Liver (tissue), 9 donors: ENCODE results near the gene FUT7. TPM values are rescaled to one million over a fixed set of nuclear protein-coding genes. Genes with fewer than 3 reads are reported as not detected.
A peak's percentile ranks its signal among the peaks of the same experiment; 100 is the strongest.

ENCODE experiments used
- DNase-seq: peaks from one replicate; pipeline ENCODE4 v3.0.0-alpha.2; 2017; ENCODE audit warnings: low spot score
- H3K27ac ChIP-seq, 2 donors: one replicate each; pipeline ENCODE4 v1.7.0; 2013; ENCODE audit warnings: inconsistent platforms in 2 of 2, low read length in 2 of 2, control low read depth in 1 of 2, low read depth in 1 of 2, mild to moderate bottlenecking in 1 of 2
- H3K27me3 ChIP-seq, 4 donors: one replicate each; pipeline versions ENCODE4 v1.6.1 to v1.7.0; 2013; ENCODE audit warnings: low read length in 3 of 4, inconsistent platforms in 1 of 4, mild to moderate bottlenecking in 1 of 4, moderate library complexity in 1 of 4; ENCODE audit not compliant: control insufficient read depth in 4 of 4, insufficient read depth in 4 of 4
- H3K36me3 ChIP-seq, 4 donors: one replicate each; pipeline versions ENCODE4 v1.6.1 to v1.7.0; 2013; ENCODE audit warnings: low read length in 3 of 4, mild to moderate bottlenecking in 3 of 4, low read depth in 1 of 4, moderate library complexity in 1 of 4; ENCODE audit not compliant: control insufficient read depth in 4 of 4, insufficient read depth in 3 of 4
- H3K4me1 ChIP-seq, 4 donors: one replicate each; pipeline versions ENCODE4 v1.6.1 to v1.7.0; 2013; ENCODE audit warnings: low read length in 3 of 4, mild to moderate bottlenecking in 3 of 4, moderate library complexity in 1 of 4; ENCODE audit not compliant: control insufficient read depth in 4 of 4, insufficient read depth in 4 of 4
- H3K4me3 ChIP-seq, 3 donors: one replicate each; pipeline versions ENCODE4 v1.6.1 to v1.7.0; 2013; ENCODE audit warnings: low read length in 3 of 3, control low read depth in 1 of 3, low read depth in 1 of 3, mild to moderate bottlenecking in 1 of 3
- H3K9ac ChIP-seq, 2 donors: one replicate each; pipeline ENCODE4 v1.7.0; 2013; ENCODE audit warnings: low read length in 2 of 2, mild to moderate bottlenecking in 2 of 2, moderate library complexity in 2 of 2, control low read depth in 1 of 2, low read depth in 1 of 2
- H3K9me3 ChIP-seq, 4 donors: one replicate each; pipeline versions ENCODE4 v1.6.1 to v1.7.0; 2013; ENCODE audit warnings: low read length in 3 of 4; ENCODE audit not compliant: control insufficient read depth in 4 of 4
- EGR1 ChIP-seq, 2 donors: IDR thresholded peaks; 2 replicates each; pipeline ENCODE4 v1.6.1; 2016 to 2018; ENCODE audit warnings: antibody characterized with exemption in 2 of 2, low read depth in 2 of 2
- FOXA2 ChIP-seq: IDR thresholded peaks from 2 replicates; pipeline ENCODE4 v1.6.1; 2016; ENCODE audit warnings: antibody characterized with exemption
- GABPA ChIP-seq, 2 donors: IDR thresholded peaks in 1 of 2; conservative IDR thresholded peaks in 1 of 2; 2 replicates each; pipeline ENCODE4 v1.6.1; 2016; ENCODE audit warnings: antibody characterized with exemption in 2 of 2, mild to moderate bottlenecking in 1 of 2, moderate library complexity in 1 of 2
- HNF4A ChIP-seq, 2 donors: conservative IDR thresholded peaks; 2 replicates each; pipeline ENCODE4 v1.6.1; 2016; ENCODE audit warnings: antibody characterized with exemption in 2 of 2, mild to moderate bottlenecking in 2 of 2
- HNF4G ChIP-seq: IDR thresholded peaks from 2 replicates; pipeline ENCODE4 v1.6.1; 2016; ENCODE audit warnings: antibody characterized with exemption
- JUND ChIP-seq, 2 donors: IDR thresholded peaks; 2 replicates each; pipeline ENCODE4 v1.6.1; 2016; ENCODE audit warnings: antibody characterized with exemption in 2 of 2
- RAD21 ChIP-seq, 2 donors: IDR thresholded peaks; 2 replicates each; pipeline ENCODE4 v1.6.1; 2016; ENCODE audit warnings: antibody characterized with exemption in 2 of 2, mild to moderate bottlenecking in 2 of 2
- RXRA ChIP-seq, 2 donors: IDR thresholded peaks; 2 replicates each; pipeline ENCODE4 v1.6.1; 2017 to 2018; ENCODE audit warnings: antibody characterized with exemption in 2 of 2, mild to moderate bottlenecking in 1 of 2
- SP1 ChIP-seq: IDR thresholded peaks from 2 replicates; pipeline ENCODE4 v1.6.1; 2018; ENCODE audit warnings: antibody characterized with exemption, mild to moderate bottlenecking
- TAF1 ChIP-seq: conservative IDR thresholded peaks from 2 replicates; pipeline ENCODE4 v1.6.1; 2016; ENCODE audit warnings: antibody characterized with exemption, mild to moderate bottlenecking
- YY1 ChIP-seq: IDR thresholded peaks from 2 replicates; pipeline ENCODE4 v1.6.1; 2016; ENCODE audit warnings: antibody characterized with exemption, mild to moderate bottlenecking
- ZBTB33 ChIP-seq: IDR thresholded peaks from 2 replicates; pipeline ENCODE4 v1.6.1; 2016; ENCODE audit warnings: antibody characterized with exemption
- WGBS: extraction: QIAGEN DNeasy Blood & Tissue Kit; methylation state at CpG from one replicate; pipeline ENCODE4 v1.1.7; 2013; 5-methylcytosine and 5-hydroxymethylcytosine counted together
- polyA plus RNA-seq, 2 donors: library from polyadenylated mRNA; stranded (reverse) in 1 of 2; unstranded in 1 of 2; fragments of 200-250 nt in 1 of 2; fragments of >200 nt in 1 of 2; fragmentation: Nextera tagmentation in 1 of 2; extraction: Ambion mirVana in 1 of 2; gene quantifications; one replicate each; pipeline versions ENCODE4 v1.2.1 to v1.2.3, GENCODE V29; 2013 to 2015
- total RNA-seq, 2 donors: library from RNA; depleted of rRNA; stranded (reverse); fragments of >200 nt; gene quantifications; one replicate each; pipeline ENCODE4 v1.2.3, GENCODE V29; 2014
- TF ChIP-seq, protein P1 (sequence below): IDR thresholded peaks from 2 replicates; pipeline ENCODE4 v1.6.1; 2016; ENCODE audit warnings: antibody characterized with exemption
- TF ChIP-seq, protein P2 (sequence below): fragments of 150-350 bp; IDR thresholded peaks from 2 replicates; pipeline ENCODE4 v1.5.1; 2017; ENCODE audit warnings: improper control_type of control experiment, low read depth, low read length; ENCODE audit not compliant: missing input control
- TF ChIP-seq, protein P3 (sequence below): IDR thresholded peaks from 2 replicates; pipeline ENCODE4 v1.6.1; 2016; ENCODE audit warnings: antibody characterized with exemption, mild to moderate bottlenecking
- TF ChIP-seq, protein P4 (sequence below): IDR thresholded peaks from 2 replicates; pipeline ENCODE4 v1.6.1; 2016; ENCODE audit warnings: antibody characterized with exemption
- donor health status: healthy.
- donor health status: healthy.
- donor health status: healthy.
- donor health status: healthy.
- donor health status: healthy.

The FUT7 gene
- total and polyA plus RNA-seq, 4 donors = 0.14 to 0.67 (median 0.37) TPM; not detected in 1

DNA sequence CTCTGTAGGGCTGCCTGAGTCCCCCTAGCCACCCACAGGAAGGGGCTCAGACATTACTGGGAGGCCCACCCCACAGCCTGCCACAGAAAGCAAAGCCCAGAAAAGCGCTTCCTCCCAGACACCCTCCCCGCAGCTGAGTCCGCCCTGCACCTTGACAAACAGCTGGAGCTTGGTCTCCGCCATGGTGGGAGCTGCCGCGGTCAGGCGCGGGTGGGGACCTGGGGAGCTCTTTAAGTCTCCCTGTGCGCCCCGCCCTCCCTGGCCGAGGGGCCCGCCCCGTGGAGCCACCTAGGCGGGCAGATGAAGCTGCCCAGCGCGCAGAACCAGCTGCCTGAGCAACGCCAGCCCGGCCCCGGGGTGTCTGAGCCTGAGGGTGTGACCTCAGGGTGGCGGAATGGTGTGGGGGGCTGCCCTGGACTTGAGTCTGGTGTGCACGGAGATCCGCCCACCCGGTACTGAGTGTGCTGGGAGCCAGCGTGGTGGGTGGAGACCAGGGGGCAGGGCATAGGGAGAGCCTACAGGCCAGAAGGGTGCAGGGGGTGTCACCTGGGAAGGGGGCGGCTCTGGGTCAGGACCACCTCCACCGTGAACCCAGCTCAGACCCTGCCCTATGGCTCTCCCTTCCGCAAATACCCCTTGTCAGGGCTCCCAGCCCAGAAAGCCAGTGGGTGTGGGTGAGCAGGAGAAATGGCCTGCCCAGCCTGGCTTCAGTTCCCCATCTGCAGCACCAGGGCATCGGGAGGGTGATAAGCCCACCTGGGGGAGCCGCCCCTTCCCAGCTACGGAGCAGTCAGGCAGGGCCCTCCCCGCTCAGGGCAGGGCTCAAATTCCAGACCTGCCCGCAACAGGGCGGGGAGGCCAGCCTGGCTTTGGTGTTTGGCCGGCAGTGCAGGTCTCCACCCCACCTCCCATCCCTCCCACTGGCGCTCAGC, 35.3 kb downstream of the FUT7 start, which contains the start of gene CLIC3:
Gene CLIC3 (minus strand): TSS at position 208 of the 932 bp plus-strand sequence. CDS start 25 bp downstream, at position 183.
- peaks cover 7 to 32% (median 15%) of the 10 kb centered on the region in 4 donors for H3K4me1 ChIP-seq
- peak within 1 kb of the TSS in 1 of 2 donors; percentile 12 for H3K27ac ChIP-seq
- DNase-seq = no peak
- H3K36me3 ChIP-seq = peaks cover 0 to 3% (median 0%) of the 10 kb centered on the region in 4 donors
- no peak within 1 kb of the TSS for H3K9ac ChIP-seq
- H3K27me3 ChIP-seq = no peaks in the 10 kb centered on the region
- H3K9me3 ChIP-seq = no peaks in the 10 kb centered on the region
- WGBS = 26% methylated on average over 35 of the region's 35 CpGs
- no peak within 1 kb of the TSS for H3K4me3 ChIP-seq
- TF ChIP-seq, protein P1, sequence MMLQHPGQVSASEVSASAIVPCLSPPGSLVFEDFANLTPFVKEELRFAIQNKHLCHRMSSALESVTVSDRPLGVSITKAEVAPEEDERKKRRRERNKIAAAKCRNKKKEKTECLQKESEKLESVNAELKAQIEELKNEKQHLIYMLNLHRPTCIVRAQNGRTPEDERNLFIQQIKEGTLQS = no peak
- TF ChIP-seq SP1 (no peak), YY1 (no peak), EGR1 (IDR thresholded peaks at IDR 0.05; ENCODE audit: low read depth in 2 of 2) (no peak), ZBTB33 (no peak), HNF4G (no peak), JUND (IDR thresholded peaks at IDR 0.05) (no peak)

DNA sequence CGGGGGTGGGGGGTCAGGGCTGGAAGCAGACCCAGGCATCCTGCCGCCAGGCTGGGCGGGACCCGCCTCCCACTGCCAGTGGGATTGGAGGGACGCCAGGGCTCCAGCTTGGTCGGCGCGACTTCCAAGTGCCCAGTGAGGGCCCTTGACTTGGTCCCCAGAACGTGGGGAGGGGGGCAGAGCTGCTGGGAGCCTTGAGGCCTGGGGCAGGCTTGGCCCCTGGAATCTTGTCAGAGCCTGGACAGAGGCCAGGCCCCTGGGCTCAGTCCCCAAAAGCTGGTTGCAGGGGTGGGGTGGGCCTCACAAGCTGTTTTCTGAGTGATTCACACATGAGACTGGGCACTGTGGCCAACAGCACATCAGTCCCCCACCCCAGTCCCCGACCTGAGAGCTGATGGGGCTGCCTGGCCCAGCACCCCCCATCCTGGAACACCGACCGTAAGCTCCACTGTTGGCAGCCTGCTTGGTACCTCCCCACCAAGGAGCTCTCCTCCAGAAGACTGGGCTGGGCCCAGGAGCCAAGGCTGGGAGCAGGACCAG, 36.0 kb downstream of the FUT7 start:
- 51% methylated on average over 12 of the region's 12 CpGs for WGBS

More for the DNA sequence above, 36.0 kb downstream of the FUT7 start:
- peaks cover 0 to 3% (median 0%) of the 10 kb centered on the region in 4 donors for H3K36me3 ChIP-seq
- no peaks in the 10 kb centered on the region for H3K9me3 ChIP-seq
- H3K27ac ChIP-seq = peak overlapping the region in 1 of 2 donors; percentile 12
- DNase-seq = no peak
- H3K4me3 ChIP-seq = no peak overlapping the region
- no peak overlapping the region for H3K9ac ChIP-seq
- no peaks in the 10 kb centered on the region for H3K27me3 ChIP-seq
- peaks cover 7 to 32% (median 15%) of the 10 kb centered on the region in 4 donors for H3K4me1 ChIP-seq
- no peak for TF ChIP-seq YY1
- TF ChIP-seq, protein P2, sequence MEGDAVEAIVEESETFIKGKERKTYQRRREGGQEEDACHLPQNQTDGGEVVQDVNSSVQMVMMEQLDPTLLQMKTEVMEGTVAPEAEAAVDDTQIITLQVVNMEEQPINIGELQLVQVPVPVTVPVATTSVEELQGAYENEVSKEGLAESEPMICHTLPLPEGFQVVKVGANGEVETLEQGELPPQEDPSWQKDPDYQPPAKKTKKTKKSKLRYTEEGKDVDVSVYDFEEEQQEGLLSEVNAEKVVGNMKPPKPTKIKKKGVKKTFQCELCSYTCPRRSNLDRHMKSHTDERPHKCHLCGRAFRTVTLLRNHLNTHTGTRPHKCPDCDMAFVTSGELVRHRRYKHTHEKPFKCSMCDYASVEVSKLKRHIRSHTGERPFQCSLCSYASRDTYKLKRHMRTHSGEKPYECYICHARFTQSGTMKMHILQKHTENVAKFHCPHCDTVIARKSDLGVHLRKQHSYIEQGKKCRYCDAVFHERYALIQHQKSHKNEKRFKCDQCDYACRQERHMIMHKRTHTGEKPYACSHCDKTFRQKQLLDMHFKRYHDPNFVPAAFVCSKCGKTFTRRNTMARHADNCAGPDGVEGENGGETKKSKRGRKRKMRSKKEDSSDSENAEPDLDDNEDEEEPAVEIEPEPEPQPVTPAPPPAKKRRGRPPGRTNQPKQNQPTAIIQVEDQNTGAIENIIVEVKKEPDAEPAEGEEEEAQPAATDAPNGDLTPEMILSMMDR = no peak
- TF ChIP-seq HNF4G = no peak
- TF ChIP-seq TAF1 = no peak
- TF ChIP-seq RXRA (IDR thresholded peaks at IDR 0.05) = no peak
- TF ChIP-seq HNF4A (conservative IDR thresholded peaks at IDR 0.05) = no peak
- no peak for TF ChIP-seq ZBTB33
- TF ChIP-seq, protein P3, sequence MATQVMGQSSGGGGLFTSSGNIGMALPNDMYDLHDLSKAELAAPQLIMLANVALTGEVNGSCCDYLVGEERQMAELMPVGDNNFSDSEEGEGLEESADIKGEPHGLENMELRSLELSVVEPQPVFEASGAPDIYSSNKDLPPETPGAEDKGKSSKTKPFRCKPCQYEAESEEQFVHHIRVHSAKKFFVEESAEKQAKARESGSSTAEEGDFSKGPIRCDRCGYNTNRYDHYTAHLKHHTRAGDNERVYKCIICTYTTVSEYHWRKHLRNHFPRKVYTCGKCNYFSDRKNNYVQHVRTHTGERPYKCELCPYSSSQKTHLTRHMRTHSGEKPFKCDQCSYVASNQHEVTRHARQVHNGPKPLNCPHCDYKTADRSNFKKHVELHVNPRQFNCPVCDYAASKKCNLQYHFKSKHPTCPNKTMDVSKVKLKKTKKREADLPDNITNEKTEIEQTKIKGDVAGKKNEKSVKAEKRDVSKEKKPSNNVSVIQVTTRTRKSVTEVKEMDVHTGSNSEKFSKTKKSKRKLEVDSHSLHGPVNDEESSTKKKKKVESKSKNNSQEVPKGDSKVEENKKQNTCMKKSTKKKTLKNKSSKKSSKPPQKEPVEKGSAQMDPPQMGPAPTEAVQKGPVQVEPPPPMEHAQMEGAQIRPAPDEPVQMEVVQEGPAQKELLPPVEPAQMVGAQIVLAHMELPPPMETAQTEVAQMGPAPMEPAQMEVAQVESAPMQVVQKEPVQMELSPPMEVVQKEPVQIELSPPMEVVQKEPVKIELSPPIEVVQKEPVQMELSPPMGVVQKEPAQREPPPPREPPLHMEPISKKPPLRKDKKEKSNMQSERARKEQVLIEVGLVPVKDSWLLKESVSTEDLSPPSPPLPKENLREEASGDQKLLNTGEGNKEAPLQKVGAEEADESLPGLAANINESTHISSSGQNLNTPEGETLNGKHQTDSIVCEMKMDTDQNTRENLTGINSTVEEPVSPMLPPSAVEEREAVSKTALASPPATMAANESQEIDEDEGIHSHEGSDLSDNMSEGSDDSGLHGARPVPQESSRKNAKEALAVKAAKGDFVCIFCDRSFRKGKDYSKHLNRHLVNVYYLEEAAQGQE = no peak
- TF ChIP-seq, protein P1 = no peak
- TF ChIP-seq FOXA2 = no peak
- TF ChIP-seq, protein P4, sequence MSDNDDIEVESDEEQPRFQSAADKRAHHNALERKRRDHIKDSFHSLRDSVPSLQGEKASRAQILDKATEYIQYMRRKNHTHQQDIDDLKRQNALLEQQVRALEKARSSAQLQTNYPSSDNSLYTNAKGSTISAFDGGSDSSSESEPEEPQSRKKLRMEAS = no peak
- no peak for TF ChIP-seq JUND (IDR thresholded peaks at IDR 0.05)
- TF ChIP-seq EGR1 (IDR thresholded peaks at IDR 0.05; ENCODE audit: low read depth in 2 of 2) = no peak
- no peak for TF ChIP-seq RAD21 (IDR thresholded peaks at IDR 0.05)
- TF ChIP-seq GABPA (IDR thresholded peaks at IDR 0.05 in 1 of 2, conservative IDR thresholded peaks at IDR 0.05 in 1 of 2) = no peak
